HG02938 (cell line): ENCODE measurements around the gene THSD7B.
"Not testable (repeated sequence)": the region's sequence is repeated elsewhere in the genome, so short reads cannot be mapped to it uniquely, and the experiment has no call there.

ENCODE experiments used
- ATAC-seq: cut with Tn5 transposase; IDR thresholded peaks from one replicate; pipeline ENCODE4 v1.9.1; 2021; ENCODE audit warnings: mild to moderate bottlenecking, moderate library complexity; ENCODE audit not compliant: unreplicated experiment

THSD7B gene

DNA sequence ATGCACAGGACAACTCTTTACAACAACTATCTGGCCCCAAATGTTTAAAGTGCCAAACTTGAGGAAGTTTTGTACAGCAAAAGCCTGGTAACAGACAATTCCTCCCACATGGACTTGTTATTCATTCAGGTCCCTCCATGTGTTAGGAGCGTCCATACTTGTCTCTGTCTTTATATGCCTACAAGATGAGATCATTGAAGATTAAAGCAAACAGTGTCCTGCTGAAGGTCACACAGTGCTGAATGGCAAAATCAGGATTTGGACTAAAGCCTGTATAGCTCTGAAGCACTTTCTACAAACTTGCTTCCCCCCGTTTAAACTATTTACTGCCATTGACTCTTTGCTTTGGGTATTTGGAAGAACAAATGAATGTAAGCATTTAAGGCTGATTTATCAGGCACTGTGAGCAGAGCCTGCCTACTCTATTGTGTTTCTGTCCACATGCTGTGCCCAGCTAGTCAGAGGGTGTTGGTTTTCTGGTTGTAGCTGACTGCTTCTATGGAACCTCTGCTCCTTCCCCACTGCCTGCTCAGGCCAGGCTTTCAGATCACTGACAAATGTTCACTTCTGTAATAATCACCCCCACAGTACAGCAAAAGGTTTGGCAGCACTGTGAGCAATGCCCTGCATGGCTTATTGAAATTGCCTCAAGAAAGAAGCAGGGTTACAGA lies 274.3 kb downstream of the THSD7B start:
- no peak for ATAC-seq

DNA sequence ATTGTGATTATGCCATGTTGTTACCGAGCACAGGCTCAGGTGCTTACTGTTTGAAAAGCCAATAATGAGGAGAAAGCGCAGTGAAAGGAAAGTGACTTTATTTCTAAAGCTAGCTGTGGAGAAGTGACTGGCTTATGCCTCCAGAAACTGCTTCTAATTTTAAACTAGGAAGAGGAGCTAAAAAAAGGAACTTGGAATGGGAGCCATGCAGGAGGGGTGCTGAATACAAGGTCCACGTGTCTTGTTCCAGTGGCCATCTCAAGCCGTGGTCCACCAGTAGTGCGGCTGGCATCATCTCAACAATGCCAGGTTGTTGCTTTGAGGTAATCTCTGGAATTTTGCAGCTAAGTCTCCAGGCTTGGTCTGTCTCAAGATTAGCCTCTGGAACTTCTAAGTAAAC lies 282.0 kb downstream of the THSD7B start:
- no peak for ATAC-seq

DNA sequence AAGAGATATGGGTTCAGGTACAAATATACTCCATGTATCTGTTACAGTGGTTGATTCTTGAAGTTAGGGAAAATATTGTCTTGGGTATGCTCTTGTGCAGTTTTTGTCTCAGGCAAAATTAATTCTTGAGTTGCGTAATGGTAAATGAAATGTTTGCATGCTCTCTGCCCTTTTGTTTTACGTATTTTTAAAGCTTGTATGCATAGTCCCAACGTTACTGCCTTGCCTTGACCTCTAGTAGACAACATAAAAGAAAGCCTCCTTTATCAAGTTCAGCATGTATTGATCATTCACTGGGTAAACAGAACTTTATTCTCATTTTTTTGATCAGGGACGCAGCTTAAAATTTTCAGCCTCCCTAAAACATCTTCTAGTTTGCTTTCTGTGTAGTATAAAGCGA lies 283.1 kb downstream of the THSD7B start:
- ATAC-seq = no peak

DNA sequence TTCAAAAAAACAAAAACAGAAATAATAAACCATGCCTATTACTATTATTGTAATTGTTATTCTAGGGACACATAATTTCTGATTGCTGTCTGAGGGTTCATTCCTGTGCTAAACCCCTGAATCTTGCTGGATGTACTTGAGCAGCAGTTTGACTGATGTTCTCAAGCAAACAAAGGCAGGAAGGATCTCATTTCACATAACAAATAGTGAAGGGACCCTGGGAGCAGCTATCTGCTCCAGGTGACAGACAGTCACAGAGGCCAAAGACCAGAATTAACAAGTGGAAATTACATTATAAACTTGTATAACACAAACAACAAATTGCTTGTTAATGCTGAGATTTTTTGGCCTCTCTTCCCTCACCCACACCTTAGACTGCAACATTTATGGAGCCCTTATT lies 284.2 kb downstream of the THSD7B start:
- ATAC-seq = no peak

DNA sequence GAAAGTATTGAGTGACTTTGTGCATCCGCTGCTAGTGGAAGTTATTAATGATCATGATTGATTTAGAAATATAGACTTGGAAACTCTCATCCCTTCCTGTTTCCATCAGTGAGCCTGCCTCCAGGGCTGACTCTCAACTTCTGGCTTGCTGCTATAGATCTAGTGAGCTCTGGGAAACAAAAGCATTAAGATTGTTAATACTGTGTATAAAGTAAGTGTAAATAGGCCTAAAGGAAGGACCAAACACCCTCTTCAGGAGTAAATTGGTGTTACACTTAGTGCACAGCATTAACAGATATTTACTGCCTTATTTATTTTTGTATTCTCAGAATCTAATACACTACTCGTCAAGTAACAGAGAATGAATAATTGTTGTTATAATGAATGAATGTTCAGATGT lies 285.6 kb downstream of the THSD7B start:
- no peak for ATAC-seq

DNA sequence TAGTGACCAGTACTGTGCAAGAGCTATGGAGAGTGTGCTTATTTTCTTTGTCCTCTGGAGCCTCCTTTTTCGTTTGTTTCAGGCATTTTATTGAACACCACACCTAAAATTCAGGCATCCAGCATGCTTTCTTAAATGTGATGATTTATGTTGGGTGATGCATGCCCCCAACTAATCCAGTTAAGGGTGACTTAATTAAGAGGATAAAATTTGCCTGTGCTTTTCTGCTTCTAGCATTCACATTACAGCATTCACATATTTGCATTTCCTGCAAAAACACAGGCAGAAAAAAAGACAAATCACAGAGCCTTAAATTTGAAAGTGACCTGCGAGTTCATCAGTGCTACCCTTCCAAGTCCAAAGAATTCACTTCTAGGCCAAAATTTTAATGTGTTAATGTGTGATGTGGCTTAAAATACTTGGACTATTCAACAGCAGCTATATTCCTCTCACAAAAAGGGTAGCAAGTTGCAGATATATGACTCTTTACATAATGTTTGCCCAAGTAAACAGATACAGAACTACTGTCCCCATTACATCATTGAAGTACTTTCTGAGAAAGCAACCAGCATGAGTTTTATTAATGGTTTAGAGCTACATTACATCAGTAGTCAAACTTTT lies 286.5 kb downstream of the THSD7B start:
- no peak for ATAC-seq

DNA sequence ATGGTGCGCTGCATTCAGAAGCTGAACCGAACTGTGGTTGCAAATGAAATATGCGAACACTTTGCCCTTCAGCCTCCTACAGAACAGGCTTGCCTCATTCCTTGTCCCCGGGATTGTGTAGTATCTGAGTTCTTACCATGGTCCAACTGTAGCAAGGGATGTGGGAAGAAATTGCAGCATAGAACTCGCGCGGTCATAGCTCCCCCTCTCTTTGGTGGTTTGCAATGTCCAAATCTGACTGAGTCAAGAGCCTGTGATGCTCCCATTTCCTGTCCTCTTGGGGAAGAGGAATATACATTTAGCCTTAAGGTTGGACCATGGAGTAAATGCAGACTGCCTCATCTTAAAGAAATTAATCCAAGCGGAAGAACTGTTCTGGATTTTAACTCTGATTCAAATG lies 291.4 kb downstream of the THSD7B start:
- ATAC-seq = no peak

DNA sequence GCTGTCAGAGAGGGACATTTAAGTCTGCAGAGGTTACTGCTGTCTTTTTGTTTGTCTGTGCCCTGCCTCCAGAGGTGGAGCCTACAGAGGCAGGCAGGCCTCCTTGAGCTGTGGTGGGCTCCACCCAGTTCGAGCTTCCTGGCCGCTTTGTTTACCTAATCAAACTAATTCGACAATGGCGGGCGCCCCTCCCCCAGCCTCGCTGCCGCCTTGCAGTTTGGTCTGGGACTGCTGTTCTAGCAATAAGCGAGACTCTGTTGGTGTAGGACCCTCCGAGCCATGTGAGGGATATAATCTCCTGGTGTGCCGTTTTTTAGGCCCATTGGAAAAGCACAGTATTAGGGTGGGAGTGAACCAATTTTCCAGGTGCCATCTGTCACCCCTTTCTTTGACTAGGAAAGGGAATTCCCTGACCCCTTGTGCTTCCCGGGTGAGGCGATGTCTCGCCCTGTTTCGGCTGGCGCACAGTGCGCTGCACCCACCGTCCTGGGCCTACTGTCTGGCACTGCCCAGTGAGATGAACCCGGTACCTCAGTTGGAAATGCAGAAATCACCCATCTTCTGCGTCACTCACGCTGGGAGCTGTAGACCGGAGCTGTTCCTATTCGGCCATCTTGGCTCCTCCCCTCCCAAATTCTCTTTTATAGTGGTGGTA lies 310.9 kb downstream of the THSD7B start:
- ATAC-seq = not testable (repeated sequence)

DNA sequence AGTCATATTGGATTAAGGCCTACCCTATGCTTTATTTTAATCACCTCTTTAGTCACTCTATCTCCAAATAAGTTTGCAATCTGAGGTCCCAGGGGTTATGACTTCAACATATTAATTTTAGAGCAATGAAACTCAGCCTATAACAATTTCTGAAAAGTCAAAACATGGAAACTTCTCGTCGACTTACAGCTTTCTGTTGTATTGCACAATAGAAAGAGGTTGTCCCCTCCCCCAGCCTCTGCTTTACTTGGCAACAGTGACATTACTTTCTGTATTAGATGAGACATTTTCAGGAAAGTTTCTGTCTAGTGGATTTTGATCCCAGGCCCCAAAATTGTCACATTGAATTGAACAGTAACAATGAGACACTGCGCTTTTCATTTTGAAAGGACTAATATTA lies 326.4 kb downstream of the THSD7B start:
- ATAC-seq = no peak

DNA sequence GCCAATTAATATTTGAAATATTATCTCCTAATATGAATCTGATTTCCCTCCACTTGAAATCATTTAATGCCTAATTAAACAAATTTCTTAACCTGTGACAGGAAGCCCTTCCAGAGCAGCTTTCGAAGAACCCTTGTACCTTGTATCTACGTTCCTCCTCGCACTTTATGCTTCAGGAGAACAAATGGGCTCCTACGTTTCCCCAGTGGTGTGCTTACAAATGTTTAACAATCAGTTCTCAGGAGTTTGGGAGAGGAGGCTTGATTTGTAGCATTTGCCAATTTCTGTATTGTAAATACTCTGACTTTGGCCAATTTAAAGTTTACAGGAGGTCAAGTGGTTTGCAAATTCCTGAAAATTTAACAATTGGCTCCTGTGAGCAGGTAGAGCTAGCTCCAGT lies 327.8 kb downstream of the THSD7B start:
- ATAC-seq = no peak

DNA sequence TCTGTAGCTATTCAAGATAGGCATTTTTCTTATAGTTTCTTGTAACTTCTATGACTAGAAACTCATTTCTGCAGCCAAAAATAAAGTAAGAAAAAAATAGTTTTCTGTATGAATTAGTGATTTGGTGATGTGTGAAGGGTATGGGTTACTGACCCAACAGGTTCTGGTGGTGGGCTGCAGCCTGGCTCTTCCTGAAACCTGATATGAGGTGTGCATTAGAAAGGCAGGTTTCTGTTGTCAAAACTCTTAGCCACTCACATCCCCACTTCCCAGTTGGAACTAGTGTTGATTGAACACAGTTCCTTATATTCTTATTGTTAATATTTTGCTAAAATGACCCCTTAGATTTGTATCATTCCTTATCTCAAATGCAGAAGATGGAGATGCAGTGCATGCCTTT lies 330.8 kb downstream of the THSD7B start:
- no peak for ATAC-seq

DNA sequence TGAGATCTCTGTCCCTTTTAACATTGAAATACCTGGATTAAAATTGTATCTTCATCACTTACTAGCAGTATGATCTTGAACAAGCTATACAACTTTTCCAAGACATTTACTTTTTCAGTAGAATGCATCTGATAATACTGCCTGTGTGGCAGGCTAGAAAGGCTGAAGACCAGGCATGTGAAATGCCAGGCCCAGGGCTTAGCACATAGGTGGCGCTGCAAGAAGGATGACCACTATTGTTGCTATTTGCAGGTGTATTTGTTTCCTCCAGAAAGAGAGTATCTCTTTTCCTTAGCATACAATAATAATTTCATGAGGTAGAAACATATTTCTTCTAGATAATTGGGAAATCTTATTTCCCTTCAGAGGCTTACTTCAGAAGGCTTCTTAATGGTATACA lies 331.3 kb downstream of the THSD7B start:
- no peak for ATAC-seq

DNA sequence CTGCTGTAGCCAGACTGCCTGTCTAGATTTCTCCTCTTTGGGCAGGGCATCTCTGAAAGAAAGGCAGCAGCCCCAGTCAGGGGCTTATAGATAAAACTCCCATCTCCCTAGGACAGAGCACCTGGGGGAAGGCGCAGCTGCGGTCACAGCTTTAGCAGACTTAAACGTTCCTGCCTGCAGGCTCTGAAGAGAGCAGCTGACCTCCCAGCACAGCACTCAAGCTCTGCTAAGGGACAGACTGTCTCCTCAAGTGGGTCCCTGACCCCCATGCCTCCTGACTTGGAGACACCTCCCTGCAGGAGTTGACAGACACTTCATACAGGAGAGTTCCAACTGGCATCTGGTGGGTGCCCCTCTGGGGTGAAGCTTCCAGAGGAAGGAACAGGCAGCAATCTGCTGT lies 336.5 kb downstream of the THSD7B start:
- ATAC-seq = not testable (repeated sequence)

DNA sequence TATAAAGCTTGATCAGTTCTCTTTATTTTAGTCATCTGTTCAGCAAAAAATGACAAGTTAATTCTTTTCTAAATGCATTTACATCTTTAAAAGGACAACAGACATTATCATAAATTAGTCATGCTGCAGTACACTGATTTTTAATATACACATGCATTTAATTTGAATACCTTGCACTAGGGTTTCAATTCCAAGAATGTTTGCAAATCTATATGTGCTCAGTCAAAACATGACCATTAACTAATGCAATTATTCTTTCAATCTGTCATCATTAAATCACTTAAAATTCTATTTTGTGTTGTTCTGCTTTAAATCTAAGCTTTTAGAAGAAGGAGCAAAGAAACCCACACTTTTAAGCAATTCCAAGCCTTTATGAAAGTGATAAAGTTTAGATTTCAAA lies 342.6 kb downstream of the THSD7B start:
- no peak for ATAC-seq

DNA sequence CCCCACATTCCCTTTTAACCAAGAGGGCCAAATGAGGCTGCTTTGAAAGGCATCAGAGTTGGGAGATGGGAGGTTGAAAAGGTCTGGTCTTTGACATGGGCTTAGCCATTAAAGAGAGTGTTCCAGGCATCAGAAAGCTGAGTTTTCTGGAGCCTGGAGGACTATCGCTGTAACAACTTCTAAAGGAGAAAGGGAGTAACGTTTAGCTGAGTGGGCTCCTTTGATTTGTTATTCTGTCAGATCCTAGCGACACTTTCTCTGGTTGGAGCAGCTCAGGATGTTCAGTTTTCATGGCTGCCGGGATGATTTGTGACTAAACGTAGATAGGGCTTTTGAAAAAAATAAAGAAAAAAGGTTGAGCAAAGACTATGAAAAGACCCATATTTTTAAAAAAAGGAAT lies 346.6 kb downstream of the THSD7B start:
- ATAC-seq = no peak

DNA sequence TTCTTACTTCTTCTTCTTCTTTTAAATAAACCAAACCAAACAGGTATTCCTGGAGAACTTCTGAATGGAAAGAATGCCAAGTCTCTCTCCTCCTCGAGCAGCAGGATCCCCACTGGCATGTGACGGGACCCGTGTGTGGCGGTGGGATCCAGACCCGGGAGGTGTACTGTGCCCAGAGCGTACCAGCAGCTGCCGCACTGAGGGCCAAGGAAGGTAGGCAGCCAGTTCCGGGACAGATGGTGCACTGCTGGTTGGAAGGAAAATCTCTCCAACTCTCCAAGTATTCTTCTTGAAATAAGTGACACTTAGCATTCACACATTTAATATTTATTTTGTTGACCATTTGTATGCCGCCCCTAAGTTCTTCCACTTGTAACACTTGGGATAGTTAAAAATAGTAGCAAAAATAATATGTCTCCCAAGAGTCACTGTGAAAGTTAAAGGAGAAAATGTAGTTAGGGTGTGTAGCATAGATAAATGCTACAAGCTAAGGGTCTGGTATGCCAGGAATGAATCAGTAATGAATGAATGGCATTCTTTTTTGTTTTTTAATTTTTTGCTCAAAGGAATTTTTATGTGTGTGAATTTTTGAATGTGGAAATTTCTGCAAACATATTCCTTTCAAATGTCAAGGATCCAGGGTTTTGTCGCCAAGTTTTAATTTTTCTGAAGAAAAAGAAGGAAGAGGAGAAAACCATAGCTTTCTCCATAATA lies 349.9 kb downstream of the THSD7B start:
- ATAC-seq = no peak

DNA sequence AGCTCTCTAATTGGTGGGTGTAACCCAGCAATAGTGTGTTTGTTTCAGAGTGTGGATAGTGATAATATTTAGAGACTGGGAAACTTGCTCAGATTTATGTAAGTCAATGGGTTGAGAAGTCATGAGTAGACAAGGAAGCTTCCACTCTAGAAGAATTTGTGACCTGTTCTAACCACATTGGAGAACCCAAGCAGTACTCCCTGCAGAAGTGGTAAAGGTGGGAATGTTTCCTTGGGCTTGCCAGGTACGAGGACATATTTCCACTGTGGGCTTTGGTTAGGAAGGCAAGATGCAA lies 350.4 kb downstream of the THSD7B start:
- ATAC-seq = no peak

DNA sequence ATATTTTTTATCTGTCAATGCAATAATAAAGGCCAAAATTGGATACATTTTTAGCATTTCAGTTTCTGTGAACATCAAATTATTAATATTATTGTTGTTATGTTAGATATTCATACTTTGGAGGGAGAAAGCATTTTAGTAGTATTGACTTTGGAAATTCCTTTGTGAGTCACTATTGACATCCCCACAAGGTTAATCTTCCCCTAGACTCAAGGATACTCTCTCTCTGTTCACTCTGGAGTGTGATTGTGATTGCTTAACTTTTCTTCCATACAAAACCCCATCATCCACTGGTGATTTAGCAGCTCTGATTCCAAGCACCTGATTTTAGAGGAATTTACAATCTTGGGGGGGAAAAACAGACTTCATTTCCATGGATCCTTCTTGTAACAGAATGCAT lies 352.0 kb downstream of the THSD7B start:
- ATAC-seq = no peak

DNA sequence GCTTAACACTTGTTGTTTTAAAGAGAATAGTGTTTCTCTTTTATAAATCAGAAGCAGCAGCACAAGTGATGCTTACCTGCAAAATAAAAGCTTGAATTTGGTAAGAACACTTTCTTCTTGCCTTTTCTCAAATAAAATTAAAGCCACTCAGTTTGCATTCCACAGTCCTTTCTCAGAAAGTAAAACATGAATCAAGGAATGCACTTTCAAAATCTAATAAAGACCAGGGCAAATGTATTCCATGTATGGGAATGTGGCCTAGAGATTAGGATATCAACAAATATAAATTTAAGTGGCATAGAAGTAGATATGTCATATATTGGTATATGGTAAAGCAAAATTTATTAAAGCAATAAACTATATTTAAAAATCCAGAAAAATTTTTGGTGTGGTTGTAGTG lies 352.8 kb downstream of the THSD7B start:
- ATAC-seq = no peak

DNA sequence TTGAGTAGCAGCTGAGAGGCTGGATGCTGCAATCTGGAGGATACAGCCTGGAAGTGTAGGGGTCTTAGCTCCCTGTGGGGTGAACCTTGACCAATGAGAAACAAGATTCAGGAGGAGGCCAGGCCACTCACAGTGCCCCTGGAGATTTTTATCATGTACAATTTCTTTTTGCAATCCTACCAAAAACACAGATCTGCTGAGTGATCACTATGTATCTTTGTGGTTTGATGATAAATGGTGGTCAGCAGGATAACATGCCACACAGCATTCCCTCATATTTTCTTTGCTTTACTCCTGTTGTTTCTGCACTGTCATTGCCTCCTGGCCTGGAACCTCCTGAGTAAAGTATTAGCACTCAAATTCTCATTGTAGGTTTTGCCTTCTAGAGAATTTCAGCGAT lies 357.9 kb downstream of the THSD7B start:
- ATAC-seq = no peak

DNA sequence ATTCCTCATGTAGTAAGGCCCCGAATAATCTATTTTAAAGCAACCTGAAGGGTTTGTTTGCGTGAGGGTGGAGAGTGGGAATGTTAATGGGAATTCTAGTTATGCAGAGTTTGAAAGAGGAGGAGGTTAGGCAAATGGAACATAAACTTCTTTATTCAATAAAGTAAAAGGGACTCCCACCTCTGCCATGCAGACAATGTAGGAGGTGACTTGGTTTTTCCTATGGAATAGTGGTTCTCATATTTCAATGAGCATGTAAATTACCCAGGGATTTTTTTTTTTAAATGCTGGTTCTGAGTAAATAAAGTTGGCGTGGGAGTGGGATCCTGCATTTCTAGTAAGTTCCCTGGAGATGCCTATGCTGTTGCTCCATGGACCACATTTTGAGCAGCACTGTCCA lies 367.9 kb downstream of the THSD7B start:
- no peak for ATAC-seq

DNA sequence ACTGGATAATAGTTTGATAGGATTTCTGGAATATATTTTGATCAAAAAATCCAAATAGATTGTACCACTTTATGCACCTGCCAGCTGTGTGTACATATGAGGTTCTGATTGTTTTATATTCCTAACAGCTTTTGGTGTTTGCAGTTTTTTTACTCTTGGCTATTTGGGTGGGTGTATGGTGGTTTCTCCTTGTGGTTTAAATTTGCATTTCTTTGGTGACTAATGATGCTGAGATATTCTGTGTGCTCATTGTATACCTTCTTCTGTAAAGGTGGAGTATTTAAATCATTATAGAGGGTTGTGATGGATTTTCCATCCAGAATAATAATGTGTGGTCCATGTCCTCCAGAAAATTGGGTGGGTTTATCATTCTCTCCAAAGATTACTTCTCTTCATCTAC lies 372.9 kb downstream of the THSD7B start:
- no peak for ATAC-seq
